K562 (cell line): Measurements from ENCODE around the gene APOBEC3C. TPM values are rescaled to one million over a fixed set of nuclear protein-coding genes. Genes with fewer than 3 reads are reported as not detected.

Experiments
- DACH1 ChIP-seq: fragments of 450-650 bp; IDR thresholded peaks from 2 replicates; pipeline ENCODE4 v1.6.1; 2018; ENCODE audit not compliant: partially characterized antibody
- DMBX1 ChIP-seq: fragments of 250-450 bp; sonication (Bioruptor Pico); IDR thresholded peaks from 2 replicates; pipeline ENCODE4 v1.8.0; 2022; ENCODE audit warnings: inconsistent platforms, mild to moderate bottlenecking, moderate library complexity, borderline replicate concordance
- DNMT1 ChIP-seq: fragments of 450-650 bp; IDR thresholded peaks from 2 replicates; pipeline ENCODE4 v1.6.1; 2016; ENCODE audit warnings: antibody characterized with exemption, mild to moderate bottlenecking
- L3MBTL2 ChIP-seq: fragments of 450-650 bp; IDR thresholded peaks from 2 replicates; pipeline ENCODE4 v1.6.1; 2016; ENCODE audit warnings: mild to moderate bottlenecking, moderate library complexity
- NELFE ChIP-seq: IDR thresholded peaks from 2 replicates; pipeline ENCODE4 v1.6.1; 2011; ENCODE audit warnings: mild to moderate bottlenecking; ENCODE audit not compliant: insufficient read depth, insufficient read length
- SAFB2 ChIP-seq: fragments of 200-400 bp; formaldehyde crosslinking; IDR thresholded peaks from 2 replicates; pipeline ENCODE4 v1.6.1; 2018; ENCODE audit warnings: borderline replicate concordance, low read length, low read depth, moderate library complexity; ENCODE audit not compliant: severe bottlenecking
- TCF3 ChIP-seq: sonication (generic); formaldehyde crosslinking; IDR thresholded peaks from 2 replicates; pipeline ENCODE4 v1.4.0; 2020; ENCODE audit warnings: mild to moderate bottlenecking, missing genetic modification reagents
- ZBTB5 ChIP-seq: fragments of 450-650 bp; IDR thresholded peaks from 2 replicates; pipeline ENCODE4 v1.6.1; 2017; ENCODE audit warnings: antibody characterized with exemption
- polyA plus RNA-seq, 8 experiments: library from polyadenylated mRNA; depleted of rRNA in 4 of 8; stranded (reverse) in 5 of 8; unstranded in 3 of 8; fragments of >200 nt; fragmentation: Nextera tagmentation in 2 of 8; fragmentation: Illumina TruSeq in 1 of 8; extraction: Ambion mirVana in 2 of 8; extraction: Trizol in 1 of 8; gene quantifications; 2 replicates each; pipeline versions ENCODE4 v1.2.1 to v1.2.3, GENCODE V29; 2011 to 2014; ENCODE audit warnings: inconsistent platforms in 1 of 8, missing spikeins in 1 of 8
- total RNA-seq, 7 experiments: library from RNA; depleted of rRNA in 6 of 7; stranded (reverse); fragments of >200 nt in 6 of 7; fragmentation: Illumina TruSeq in 2 of 7; extraction: Trizol in 2 of 7; gene quantifications; 2 replicates each; pipeline versions ENCODE4 v1.2.1 to v1.2.3, GENCODE V29; 2011 to 2021; ENCODE audit warnings: low replicate concordance in 1 of 7
- TF ChIP-seq, protein P1 (sequence below): fragments of 200-600 bp; sonication (generic); IDR thresholded peaks from one replicate; pipeline ENCODE4 v1.6.1; 2012; ENCODE audit warnings: mild to moderate bottlenecking, low read depth, low read length, inconsistent platforms

Gene APOBEC3C
- total and polyA plus RNA-seq, 9 of the 15 experiments (the other 6 are each of a cell fraction or from before 2014, with no cell fraction given), result 12.4 to 285 (median 55.5) TPM

- TF ChIP-seq, protein P1, sequence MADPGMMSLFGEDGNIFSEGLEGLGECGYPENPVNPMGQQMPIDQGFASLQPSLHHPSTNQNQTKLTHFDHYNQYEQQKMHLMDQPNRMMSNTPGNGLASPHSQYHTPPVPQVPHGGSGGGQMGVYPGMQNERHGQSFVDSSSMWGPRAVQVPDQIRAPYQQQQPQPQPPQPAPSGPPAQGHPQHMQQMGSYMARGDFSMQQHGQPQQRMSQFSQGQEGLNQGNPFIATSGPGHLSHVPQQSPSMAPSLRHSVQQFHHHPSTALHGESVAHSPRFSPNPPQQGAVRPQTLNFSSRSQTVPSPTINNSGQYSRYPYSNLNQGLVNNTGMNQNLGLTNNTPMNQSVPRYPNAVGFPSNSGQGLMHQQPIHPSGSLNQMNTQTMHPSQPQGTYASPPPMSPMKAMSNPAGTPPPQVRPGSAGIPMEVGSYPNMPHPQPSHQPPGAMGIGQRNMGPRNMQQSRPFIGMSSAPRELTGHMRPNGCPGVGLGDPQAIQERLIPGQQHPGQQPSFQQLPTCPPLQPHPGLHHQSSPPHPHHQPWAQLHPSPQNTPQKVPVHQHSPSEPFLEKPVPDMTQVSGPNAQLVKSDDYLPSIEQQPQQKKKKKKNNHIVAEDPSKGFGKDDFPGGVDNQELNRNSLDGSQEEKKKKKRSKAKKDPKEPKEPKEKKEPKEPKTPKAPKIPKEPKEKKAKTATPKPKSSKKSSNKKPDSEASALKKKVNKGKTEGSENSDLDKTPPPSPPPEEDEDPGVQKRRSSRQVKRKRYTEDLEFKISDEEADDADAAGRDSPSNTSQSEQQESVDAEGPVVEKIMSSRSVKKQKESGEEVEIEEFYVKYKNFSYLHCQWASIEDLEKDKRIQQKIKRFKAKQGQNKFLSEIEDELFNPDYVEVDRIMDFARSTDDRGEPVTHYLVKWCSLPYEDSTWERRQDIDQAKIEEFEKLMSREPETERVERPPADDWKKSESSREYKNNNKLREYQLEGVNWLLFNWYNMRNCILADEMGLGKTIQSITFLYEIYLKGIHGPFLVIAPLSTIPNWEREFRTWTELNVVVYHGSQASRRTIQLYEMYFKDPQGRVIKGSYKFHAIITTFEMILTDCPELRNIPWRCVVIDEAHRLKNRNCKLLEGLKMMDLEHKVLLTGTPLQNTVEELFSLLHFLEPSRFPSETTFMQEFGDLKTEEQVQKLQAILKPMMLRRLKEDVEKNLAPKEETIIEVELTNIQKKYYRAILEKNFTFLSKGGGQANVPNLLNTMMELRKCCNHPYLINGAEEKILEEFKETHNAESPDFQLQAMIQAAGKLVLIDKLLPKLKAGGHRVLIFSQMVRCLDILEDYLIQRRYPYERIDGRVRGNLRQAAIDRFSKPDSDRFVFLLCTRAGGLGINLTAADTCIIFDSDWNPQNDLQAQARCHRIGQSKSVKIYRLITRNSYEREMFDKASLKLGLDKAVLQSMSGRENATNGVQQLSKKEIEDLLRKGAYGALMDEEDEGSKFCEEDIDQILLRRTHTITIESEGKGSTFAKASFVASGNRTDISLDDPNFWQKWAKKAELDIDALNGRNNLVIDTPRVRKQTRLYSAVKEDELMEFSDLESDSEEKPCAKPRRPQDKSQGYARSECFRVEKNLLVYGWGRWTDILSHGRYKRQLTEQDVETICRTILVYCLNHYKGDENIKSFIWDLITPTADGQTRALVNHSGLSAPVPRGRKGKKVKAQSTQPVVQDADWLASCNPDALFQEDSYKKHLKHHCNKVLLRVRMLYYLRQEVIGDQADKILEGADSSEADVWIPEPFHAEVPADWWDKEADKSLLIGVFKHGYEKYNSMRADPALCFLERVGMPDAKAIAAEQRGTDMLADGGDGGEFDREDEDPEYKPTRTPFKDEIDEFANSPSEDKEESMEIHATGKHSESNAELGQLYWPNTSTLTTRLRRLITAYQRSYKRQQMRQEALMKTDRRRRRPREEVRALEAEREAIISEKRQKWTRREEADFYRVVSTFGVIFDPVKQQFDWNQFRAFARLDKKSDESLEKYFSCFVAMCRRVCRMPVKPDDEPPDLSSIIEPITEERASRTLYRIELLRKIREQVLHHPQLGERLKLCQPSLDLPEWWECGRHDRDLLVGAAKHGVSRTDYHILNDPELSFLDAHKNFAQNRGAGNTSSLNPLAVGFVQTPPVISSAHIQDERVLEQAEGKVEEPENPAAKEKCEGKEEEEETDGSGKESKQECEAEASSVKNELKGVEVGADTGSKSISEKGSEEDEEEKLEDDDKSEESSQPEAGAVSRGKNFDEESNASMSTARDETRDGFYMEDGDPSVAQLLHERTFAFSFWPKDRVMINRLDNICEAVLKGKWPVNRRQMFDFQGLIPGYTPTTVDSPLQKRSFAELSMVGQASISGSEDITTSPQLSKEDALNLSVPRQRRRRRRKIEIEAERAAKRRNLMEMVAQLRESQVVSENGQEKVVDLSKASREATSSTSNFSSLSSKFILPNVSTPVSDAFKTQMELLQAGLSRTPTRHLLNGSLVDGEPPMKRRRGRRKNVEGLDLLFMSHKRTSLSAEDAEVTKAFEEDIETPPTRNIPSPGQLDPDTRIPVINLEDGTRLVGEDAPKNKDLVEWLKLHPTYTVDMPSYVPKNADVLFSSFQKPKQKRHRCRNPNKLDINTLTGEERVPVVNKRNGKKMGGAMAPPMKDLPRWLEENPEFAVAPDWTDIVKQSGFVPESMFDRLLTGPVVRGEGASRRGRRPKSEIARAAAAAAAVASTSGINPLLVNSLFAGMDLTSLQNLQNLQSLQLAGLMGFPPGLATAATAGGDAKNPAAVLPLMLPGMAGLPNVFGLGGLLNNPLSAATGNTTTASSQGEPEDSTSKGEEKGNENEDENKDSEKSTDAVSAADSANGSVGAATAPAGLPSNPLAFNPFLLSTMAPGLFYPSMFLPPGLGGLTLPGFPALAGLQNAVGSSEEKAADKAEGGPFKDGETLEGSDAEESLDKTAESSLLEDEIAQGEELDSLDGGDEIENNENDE, result no peak
- TF ChIP-seq ZBTB5 (no peak), DMBX1 (CRISPR knock-in tag) (no peak), DNMT1 (no peak), DACH1 (no peak), L3MBTL2 (no peak), NELFE (no peak), TCF3 (CRISPR knock-in tag) (no peak), SAFB2 (no peak)
- TF ChIP-seq, all 486 proteins: peak for 0
These were observed 15.2 kb downstream of the APOBEC3C start (continued) for GRCh38 chr22:39029227-39029626.
